ENCODE data around the gene TSPAN5.
"Not testable (repeated sequence)": the region's sequence is repeated elsewhere in the genome, so short reads cannot be mapped to it uniquely, and the experiment has no call there.

Gene TSPAN5

DNA sequence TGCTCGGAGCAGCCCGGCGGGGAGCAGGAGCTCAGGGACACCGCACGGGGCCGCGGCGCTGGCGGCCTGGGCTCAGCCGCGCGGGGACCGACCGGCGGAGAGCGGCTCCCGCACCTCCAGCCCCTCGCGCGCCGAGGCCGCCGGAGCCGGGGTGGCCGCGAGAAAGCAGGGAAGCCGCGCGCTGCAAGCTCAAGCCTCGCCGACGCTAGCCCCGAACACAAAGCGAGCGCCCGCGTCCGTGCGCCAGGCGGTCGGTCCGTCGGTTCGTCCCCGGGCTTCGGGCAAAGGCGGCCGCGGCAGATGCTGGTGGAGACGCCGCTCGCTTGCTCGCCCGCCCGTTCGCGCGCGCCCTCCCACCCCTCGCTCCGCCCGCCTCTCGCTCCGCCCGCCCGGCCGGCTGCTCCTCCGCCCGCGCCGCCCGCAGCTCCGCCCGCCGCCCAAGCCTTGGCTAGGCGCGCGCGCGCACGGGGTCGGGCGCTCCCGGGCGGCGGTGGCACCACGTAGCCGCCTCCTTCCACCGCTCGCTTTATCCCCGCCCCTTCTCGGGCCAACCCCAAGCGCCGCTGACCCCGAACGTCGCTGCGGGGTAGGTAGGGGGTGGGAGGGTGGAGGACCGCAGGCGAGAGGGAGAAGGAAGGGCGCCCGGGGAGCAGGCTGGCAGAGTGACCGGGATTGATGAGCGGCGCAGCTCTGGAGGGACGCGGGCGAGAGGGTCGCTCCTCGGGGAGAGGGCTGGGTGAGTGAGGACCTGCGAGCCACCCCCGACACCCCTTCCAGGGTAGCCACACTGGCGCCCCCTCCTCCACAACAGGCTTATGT, at the start of gene TSPAN5:
Gene TSPAN5, minus strand, starts transcription at position 325 of the 819 bp plus-strand sequence.
- FAIRE-seq, result no peak

GRCh38 chr4:98706935-98707334, 48.5 kb upstream of the TSPAN5 start:
- no peak for FAIRE-seq

DNA sequence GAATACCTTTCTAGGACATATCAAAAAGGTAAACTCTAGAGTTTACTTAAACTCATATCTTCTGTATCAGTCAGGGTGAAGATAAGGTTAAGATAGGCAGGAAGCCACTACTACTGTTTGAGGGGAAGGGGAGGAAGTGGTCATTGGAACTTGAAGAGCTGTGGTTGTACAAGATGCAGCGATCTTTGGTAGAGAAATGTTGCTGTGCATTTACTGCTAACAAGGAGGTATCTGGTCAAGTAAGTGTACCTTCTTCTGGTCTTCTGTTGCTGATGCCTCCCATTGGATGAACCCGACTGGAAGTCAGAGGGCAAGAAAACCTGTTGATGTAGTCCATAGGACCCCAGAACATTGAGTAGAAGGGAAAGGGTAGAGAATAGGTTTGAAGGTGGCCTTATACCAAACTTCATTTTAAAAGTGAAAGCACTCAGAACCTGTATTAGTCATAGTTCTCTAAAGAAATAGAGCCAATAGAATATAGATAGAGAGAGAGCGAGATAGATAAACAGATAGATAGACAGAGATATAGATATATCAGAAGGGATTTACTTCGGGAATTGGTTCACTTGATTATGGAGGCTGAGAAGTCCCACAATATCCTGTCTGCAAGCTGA, 47.9 kb upstream of the TSPAN5 start:
- no peak for FAIRE-seq

GRCh38 chr4:98705586-98705985, 47.2 kb upstream of the TSPAN5 start:
- not testable (repeated sequence) for FAIRE-seq

DNA sequence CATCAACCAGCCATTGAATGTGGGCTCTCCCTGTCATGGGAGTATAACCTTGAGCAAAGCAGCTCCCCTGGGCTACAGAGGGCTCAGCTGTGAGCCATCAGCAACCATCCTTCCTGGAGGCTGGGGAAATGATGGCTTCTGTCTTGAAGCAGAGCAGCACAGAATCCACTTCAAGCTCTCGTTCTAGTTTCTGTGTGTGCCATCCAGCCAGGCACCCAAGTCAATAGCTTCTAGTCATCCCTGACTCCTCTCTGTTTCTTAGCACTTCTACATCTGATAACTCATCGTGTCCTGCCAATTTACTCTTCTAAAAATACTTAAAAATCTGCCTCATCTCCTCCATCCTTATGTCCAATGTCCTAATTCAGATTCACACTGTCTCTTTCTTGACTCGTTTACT, 42.2 kb upstream of the TSPAN5 start:
- no peak for FAIRE-seq

DNA sequence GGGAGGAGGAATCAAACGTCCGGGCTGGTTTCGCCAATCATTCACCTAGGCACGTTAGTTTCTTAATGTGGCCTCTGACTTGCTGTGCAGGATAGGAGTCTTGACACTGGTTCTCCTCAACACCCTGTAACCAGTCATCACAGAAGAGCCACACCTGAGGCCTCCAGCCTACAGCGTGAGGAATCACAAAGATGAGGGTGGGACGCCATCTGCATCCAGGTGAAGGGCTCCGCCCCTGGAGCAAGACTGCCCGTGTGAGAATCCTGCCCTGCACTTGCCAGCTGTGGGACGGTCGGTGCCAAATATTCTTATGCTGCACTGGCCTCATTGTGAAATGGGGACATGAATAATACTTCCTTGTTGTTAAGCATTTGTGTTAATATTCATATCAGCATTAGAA, 35.7 kb upstream of the TSPAN5 start:
- FAIRE-seq, result no peak

DNA sequence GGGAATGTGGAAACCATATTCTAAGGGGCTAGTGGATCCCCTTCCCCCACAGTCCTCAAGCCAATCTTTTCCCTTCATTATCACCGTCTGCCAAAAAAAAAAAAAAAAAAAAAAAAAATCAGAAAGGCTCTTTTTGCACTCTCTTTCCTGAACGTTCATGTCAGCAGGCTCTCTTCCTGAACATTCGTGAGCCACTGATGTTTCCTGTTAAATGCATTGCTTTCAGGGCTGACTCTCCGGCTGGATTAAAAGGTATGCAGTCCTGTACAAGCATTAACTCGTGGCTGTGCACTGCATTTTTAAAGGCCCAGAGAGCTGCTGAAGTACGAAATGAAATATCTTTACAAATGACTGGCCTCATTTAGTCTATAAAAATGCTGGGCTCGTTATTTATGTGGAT, 34.0 kb upstream of the TSPAN5 start:
- no peak for FAIRE-seq

DNA sequence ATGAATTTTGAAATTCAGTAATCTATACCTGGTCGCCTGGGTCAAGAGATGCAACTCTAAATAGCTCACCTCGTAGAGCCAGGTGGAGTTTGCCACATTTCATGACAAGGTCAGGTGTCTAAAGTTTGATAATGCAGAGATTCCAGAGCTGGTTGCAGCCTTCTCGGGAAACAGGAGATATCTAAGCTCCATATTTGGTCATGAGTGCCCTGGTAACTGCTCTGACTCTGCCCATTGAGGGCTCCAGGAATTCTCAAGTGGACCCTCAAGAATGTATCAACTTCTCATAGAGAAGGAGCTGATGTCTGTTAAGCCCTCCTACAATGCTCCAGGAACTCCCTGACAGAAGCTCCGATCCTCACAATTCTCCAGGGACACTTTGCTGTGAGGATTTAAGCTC, 33.2 kb upstream of the TSPAN5 start:
- no peak for FAIRE-seq

DNA sequence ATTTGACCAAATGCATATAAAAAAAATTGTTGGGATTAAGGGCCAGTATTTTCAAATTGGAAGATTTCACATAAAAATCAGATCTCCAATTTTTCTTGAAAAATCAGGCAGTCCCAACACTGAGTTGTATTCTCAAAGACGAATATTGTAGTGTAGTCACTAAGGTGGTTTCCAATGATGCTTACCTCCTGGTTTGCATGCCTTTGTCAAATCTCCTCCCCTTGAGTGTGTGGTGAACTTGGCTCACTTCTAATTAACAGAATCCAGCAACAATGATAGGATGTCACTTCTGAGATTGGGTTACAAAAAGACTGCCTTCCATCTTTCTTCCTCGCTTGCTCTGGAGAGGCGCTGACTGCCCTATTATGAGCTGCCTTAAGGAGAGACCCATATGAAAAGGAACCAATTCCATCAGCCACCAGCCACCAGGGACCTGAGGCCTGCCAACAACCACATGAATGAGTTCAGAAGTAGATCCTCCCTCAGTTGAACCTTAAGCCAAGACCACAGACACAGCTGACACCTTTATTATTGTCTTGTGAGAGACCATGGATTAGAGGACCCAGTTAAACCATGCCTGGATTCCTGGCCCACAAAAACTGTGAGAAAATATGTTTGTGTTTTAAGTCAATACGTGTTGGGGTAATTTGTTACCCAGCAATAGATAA, 31.2 kb upstream of the TSPAN5 start:
- no peak for FAIRE-seq

DNA sequence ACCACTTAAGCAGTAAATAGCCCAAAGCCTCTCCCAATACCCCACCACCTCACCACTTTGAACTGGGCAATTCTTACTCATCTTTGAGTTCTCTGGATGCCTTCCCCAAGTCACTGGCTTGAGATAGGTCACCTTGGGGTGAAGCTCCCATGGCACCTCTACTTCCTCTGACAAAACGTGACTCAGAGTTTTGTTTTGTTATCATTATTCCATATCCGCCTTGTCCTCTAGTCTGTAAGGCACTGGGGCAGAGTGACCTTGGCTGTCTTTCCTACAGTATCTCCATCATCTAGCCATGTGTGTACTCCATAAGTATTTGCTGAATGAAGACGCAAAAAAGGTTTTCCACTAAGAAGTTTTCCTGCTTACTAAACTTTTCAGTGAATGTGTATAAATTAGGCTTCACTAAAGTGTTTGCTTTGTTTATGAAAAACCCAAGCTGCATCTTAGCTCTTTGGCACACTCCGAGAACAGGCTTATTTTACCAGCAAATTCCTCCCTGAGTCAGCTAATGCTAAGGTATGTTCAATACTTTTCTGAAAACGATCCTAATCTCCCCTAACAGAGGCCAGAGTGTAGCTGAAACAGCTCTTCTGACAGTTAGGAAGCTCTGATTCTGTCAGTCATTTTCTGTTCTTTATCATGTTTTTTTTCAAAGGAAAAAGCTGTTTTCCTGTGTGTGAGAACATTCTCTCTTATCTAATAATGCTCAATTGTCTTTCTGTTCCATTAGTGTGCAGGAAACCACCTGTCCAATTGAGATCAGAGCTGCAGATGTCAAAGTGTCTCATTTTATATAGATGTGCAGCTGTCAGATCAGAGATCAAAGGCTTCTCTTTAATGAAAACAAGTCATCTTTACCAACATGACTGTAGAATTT, 30.2 kb upstream of the TSPAN5 start:
- FAIRE-seq, result peak; percentile 63

- no peak for FAIRE-seq
Observed at GRCh38 chr4:98687876-98688275, 29.5 kb upstream of the TSPAN5 start.

DNA sequence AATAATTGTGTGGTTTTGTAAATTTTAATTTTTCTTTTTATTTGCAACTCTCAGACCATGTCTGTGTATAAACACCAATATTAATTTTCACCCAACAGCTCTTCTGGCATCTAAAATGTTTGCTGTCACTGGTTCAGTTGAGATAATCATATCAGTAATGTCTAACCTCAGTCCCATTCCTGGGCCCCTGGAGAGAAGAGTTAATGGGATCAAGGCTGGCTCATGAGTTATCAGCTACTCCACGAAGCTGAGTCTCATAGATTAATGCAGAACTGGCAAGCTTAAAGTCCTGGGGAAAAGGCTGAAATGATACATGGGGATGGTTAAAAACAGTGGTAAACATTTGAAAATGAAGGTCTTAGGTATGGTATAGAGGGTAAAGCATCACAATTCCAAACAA, 28.4 kb upstream of the TSPAN5 start:
- FAIRE-seq, result no peak

DNA sequence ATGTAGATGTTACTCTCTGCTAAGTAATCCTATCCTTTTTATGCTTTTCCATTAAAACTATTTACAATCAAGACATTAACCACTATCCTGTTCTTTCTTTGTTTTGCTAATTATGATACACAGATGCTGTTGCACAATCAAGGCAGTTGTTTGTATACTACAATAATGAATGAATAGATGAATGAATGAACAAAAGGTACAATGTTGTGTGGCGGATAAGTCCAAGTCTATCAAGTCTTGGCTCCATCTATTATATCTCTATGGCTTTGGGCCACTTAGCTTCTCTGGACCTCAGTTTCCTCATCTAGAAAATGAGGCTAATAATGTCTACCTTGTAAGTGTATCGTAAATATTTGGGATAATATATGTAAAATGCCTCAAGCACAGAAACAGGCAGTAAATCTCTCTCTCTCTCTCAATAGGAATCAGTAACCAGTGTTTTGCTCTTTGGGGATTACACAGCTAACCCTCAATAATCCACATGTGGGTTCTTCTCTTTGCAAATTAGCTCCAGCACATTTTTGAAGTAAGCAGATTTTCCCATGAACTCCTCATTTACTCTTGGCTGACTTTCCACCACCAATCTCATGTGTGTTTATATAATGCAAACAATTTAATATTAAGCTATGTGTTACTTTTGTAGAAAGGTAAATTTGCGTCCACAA, 27.8 kb upstream of the TSPAN5 start:
- no peak for FAIRE-seq

GRCh38 chr4:98685225-98686042, 27.0 kb upstream of the TSPAN5 start:
- FAIRE-seq, result no peak

DNA sequence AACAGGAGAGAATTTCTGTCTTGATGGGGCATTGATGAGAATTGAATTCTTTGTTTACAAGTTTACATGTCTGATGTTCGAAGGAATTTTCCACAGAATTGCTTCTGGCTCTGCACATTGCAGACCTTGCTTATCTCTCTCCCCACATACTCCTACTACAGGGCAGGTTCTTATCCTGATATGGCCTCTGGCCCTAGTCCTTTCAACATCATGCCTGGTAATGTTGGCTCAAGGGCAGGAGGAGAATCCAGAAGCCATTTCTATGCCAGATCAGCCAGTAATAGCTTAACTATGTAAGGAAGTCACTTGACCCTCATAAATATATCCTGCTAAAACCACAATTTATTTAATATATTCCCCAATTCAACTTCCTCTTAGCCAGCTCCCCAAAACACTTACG, 24.3 kb upstream of the TSPAN5 start:
- no peak for FAIRE-seq

DNA sequence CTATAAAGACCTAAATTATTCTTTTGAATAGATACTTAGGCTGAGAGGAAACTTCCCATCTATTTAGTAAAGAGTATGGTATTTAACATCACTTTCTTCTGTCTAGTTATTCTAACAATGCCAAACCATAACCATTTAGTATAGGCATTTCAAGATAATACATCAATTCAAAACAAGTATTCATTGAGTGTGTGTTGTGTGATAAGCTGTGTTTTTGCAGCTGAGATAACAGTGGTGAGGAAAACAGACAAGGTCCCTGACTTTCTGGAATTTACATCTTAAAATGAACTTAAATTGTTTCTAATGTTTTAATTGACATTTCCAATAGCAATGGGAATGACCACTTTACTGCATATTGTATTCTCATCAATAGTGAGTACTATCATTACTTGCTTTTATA, 22.4 kb upstream of the TSPAN5 start:
- FAIRE-seq, result no peak

DNA sequence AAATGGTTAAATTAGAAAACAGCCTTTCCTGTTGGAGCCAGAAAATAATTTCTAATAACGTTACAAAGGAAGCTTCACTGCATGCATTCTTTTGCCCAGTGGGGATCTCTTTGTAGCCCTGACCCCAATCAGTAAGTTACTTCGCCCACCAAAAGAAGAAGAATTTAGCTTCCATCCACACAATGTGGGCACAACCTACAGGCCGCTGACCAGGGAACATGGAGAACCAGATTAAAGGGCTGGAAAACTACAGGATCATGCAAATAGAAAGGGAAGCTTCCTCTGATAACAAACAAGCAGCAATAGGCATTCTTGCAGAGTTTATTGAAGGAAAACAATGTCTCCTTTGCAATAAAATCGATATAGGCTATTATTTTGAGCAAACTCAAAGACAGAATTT, 21.3 kb upstream of the TSPAN5 start:
- FAIRE-seq, result no peak

- FAIRE-seq, result no peak
Observed at GRCh38 chr4:98677799-98678198, 19.4 kb upstream of the TSPAN5 start.

DNA sequence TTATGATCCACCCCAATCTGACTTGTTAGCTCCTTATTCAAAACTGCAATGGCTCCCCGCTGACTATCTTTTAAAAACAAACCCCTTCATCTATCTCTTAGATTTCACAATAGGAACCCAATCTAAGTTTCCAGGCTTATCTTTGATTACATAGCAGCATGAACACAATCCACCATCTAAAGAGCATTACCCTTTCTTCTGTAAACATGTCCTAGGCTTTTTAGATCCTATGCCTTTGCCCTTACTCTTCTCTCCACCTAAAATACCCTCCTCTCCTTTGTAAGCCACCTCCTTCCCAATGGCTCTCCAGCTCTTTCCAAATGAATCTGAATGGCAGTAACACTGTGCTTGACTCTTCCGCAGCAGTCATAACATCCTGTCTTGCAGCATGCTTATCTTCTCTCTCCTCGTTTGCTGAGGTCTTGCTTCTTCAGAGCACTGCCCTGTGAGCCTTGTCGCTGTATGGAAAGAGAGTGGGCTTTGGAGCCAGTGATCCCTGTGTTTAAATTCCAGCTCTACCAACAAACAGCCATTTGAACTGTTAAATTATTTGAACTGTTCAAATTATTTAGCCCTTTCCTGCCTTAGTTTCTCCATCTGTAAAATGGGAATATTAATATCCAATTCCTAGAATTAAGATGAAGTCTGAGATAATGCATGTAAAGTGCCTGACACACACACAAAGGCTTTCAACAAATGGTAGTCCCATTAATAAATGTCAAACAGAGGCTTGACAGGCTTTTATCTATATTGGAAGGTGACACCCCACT, 16.2 kb upstream of the TSPAN5 start:
- FAIRE-seq, result no peak

DNA sequence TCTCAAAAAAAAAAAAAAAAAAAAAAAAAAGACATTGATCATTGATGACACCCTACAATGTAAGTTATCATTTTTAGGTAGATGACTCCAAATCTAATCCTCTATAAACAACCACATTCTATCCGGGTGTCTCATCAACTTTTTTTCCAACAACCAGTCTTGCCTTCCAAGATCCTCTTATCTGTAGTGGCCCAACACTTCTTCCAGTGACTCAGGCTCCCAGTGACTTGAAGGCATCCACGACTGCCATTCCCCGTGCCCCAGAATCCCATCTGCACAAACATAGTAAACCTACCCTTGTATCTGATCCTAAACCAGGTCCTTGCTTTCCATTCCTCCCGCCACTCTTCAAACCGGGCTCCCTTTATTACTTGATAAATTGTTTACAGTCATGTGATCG, 15.6 kb upstream of the TSPAN5 start:
- no peak for FAIRE-seq

DNA sequence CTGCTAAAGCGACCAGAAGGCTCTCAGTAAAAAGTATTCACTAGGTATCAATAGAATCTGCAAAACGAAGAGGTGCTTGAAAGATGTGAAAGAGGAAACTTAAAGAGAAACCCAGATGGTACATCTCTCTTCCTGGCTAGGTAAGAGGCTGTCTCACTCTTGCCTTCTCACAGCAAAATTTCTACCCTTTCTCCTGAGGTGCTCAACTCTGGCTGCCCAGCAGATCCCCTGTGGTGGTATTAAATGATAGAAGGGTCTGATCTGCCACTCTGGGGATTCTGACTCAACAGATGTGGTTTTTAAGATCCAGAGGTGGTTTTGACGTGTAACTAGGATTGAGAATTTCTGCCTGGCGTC, 14.9 kb upstream of the TSPAN5 start:
- no peak for FAIRE-seq
